ENCODE results near the gene ATP8B3.

ATP8B3 gene

DNA sequence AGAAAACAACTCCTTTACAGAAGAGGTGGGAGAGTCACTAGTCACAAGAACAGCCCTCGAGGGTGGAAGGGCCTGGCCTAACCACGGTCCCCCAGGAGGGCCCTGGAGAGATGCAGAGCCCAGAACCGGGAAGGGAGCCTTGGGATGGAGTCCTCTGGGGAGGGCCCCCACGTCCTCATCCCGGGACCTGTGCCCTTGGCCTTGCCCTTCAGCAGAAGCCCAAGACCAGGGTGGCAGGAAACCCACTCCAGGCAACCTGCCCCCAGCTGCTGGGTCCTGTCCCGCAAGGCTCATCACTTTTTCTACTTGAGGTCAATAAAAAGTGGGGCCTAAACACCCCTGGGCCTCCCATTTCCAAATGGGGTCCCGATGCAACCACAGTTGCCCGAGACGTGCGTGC, 2.3 kb upstream of the ATP8B3 start:
- TF ChIP-seq TEAD4 (IDR thresholded peaks at IDR 0.05) (no peak), EP300 (IDR thresholded peaks at IDR 0.05; ENCODE audit: borderline replicate concordance) (no peak), FOXM1 (IDR thresholded peaks at IDR 0.05; ENCODE audit: borderline replicate concordance, low read depth) (no peak), TCF12 (IDR thresholded peaks at IDR 0.05; ENCODE audit: low read depth) (no peak), CEBPB (IDR thresholded peaks at IDR 0.05) (no peak), ZBTB7A (IDR thresholded peaks at IDR 0.05; ENCODE audit: low read depth) (no peak), NFIC (IDR thresholded peaks at IDR 0.05) (no peak), RAD21 (IDR thresholded peaks at IDR 0.05; ENCODE audit: low read depth) (no peak), CREB1 (IDR thresholded peaks at IDR 0.05; ENCODE audit: low read depth) (no peak), TAF1 (IDR thresholded peaks at IDR 0.05; ENCODE audit: low read depth) (no peak), EGR1 (IDR thresholded peaks at IDR 0.05) (no peak), YY1 (IDR thresholded peaks at IDR 0.05; ENCODE audit: low read depth) (no peak)
- TF ChIP-seq, protein P1, sequence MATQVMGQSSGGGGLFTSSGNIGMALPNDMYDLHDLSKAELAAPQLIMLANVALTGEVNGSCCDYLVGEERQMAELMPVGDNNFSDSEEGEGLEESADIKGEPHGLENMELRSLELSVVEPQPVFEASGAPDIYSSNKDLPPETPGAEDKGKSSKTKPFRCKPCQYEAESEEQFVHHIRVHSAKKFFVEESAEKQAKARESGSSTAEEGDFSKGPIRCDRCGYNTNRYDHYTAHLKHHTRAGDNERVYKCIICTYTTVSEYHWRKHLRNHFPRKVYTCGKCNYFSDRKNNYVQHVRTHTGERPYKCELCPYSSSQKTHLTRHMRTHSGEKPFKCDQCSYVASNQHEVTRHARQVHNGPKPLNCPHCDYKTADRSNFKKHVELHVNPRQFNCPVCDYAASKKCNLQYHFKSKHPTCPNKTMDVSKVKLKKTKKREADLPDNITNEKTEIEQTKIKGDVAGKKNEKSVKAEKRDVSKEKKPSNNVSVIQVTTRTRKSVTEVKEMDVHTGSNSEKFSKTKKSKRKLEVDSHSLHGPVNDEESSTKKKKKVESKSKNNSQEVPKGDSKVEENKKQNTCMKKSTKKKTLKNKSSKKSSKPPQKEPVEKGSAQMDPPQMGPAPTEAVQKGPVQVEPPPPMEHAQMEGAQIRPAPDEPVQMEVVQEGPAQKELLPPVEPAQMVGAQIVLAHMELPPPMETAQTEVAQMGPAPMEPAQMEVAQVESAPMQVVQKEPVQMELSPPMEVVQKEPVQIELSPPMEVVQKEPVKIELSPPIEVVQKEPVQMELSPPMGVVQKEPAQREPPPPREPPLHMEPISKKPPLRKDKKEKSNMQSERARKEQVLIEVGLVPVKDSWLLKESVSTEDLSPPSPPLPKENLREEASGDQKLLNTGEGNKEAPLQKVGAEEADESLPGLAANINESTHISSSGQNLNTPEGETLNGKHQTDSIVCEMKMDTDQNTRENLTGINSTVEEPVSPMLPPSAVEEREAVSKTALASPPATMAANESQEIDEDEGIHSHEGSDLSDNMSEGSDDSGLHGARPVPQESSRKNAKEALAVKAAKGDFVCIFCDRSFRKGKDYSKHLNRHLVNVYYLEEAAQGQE (IDR thresholded peaks at IDR 0.05; ENCODE audit: low read depth), result no peak
- TF ChIP-seq, protein P2, sequence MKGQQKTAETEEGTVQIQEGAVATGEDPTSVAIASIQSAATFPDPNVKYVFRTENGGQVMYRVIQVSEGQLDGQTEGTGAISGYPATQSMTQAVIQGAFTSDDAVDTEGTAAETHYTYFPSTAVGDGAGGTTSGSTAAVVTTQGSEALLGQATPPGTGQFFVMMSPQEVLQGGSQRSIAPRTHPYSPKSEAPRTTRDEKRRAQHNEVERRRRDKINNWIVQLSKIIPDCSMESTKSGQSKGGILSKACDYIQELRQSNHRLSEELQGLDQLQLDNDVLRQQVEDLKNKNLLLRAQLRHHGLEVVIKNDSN (IDR thresholded peaks at IDR 0.05), result no peak
- TF ChIP-seq, protein P3, sequence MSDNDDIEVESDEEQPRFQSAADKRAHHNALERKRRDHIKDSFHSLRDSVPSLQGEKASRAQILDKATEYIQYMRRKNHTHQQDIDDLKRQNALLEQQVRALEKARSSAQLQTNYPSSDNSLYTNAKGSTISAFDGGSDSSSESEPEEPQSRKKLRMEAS (IDR thresholded peaks at IDR 0.05), result no peak

DNA sequence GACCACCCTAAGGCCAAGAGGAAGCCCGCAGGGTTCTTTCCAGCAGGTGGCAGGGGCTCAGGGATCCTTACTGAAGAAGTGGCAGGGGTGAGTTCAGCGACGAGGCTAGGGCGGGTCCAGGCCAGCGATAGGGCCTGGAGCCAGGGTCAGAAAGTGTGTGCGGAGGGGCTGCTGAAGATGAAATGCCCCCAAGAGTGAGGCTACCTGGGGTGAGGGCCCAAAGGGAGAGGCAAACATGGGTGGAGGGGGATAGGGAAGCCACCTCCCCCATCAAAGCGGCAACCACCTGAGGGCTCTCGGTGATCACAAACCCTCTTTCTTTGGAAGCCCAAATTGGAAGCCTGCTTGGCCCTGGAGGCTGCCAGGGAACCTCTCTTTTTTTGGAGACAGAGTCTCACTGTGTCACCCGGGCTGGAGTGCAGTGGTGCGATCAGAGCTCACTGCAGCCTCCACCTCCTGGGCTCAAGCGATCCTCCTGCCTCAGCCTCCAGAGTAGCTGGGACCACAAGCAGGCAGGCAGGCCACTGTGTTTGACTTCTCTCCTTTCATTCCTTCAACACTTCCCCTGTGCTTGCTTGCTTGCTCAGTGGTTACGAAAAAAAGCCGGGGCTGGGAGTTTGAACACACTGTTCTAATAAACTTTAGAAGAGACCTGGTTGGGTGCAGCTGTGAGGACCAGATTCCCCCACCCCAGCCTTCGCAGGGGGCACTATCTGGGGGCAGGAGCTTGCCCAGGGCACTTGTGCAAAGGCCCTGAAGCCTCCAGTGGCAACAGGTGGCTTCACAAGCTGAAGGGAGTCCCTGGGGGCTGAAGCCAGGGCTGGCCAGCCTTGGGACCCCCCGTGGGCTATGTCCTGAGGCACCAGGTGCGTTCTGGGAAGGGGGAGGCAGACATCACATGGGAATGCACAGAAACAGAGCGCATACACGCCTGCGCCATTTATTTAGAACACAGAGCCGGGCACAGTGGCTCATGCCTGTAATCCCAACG, 1.4 kb upstream of the ATP8B3 start:
- TF ChIP-seq TEAD4 (IDR thresholded peaks at IDR 0.05), result no peak
- TF ChIP-seq, protein P2 (IDR thresholded peaks at IDR 0.05), result no peak
- TF ChIP-seq, protein P1 (IDR thresholded peaks at IDR 0.05; ENCODE audit: low read depth), result no peak
- TF ChIP-seq TCF12 (IDR thresholded peaks at IDR 0.05; ENCODE audit: low read depth), result no peak
- no peak for TF ChIP-seq TAF1 (IDR thresholded peaks at IDR 0.05; ENCODE audit: low read depth)
- TF ChIP-seq, protein P3 (IDR thresholded peaks at IDR 0.05), result no peak
- TF ChIP-seq EP300 (IDR thresholded peaks at IDR 0.05; ENCODE audit: borderline replicate concordance), result no peak
- no peak for TF ChIP-seq YY1 (IDR thresholded peaks at IDR 0.05; ENCODE audit: low read depth)
- no peak for TF ChIP-seq CEBPB (IDR thresholded peaks at IDR 0.05)
- no peak for TF ChIP-seq RAD21 (IDR thresholded peaks at IDR 0.05; ENCODE audit: low read depth)
- TF ChIP-seq FOXM1 (IDR thresholded peaks at IDR 0.05; ENCODE audit: borderline replicate concordance, low read depth), result no peak

DNA sequence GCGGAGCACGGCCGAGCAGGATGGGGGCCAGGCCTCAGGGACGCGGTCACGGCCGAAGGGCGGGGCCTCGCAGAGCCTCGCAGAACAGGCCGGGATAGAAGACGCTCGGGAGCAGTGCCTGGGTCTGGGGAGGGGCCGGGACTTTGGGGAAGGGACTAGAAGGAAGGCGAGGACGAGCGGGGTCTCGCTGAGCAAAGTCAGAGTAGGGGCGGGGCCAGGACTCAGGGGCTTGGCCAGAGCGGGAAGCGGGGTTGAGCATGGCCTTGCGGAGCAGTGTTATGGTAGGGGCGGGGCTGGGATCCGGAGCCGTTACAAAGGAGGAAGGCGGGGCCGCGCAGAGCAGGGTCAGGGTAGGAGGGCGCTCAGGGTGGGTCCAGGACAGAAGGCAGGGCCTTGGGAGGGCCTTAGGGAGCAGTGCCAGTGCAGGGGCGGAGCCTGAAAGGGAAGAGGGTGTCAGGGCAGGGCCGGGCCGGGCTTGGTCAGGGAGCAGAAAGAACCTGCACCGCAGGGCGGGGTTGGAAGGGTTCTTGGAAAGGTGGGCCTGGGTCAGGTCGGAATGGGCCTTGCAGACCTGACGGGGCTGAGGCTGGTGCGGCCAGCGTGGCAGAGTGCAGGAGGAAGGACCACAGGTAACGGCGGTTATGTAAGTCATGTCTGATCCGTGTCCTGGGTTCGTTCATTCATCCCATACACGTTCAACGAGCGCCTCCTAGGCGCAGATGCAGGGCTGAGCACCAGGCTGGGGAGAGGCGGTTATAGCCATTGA, 533 bp upstream of the ATP8B3 start:
- TF ChIP-seq, protein P3 (IDR thresholded peaks at IDR 0.05), result peak; percentile 9; the same call in 1 of the 2 replicates
- TF ChIP-seq YY1 (IDR thresholded peaks at IDR 0.05; ENCODE audit: low read depth) (no peak), RAD21 (IDR thresholded peaks at IDR 0.05; ENCODE audit: low read depth) (peak; percentile 85)

DNA sequence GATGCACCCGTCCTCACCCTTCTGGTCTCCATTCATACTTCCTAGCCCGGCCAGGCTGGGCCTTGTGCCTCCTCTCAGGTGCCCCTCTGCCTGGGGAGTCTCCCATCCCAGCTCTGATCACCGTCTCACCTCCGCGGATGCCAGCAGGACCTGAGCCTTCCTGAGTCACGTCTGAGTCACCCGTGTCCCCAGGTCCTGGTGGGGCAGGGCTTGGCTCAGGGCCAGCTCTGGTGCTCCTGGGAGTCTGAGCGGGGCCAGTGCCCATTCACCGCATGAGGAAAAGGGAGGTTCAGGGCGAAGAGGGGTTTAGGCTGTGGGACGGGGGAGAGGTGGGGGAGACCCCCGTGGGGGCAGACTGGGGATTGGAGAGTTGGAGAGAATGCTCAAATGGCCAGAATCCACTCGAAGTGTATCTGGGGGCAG, 593 bp downstream of the ATP8B3 start:
- TF ChIP-seq FOXM1 (IDR thresholded peaks at IDR 0.05; ENCODE audit: borderline replicate concordance, low read depth) (no peak), TEAD4 (IDR thresholded peaks at IDR 0.05) (no peak), YY1 (IDR thresholded peaks at IDR 0.05; ENCODE audit: low read depth) (peak; percentile 14; the same call in 1 of the 2 replicates), EP300 (IDR thresholded peaks at IDR 0.05; ENCODE audit: borderline replicate concordance) (no peak), CREB1 (IDR thresholded peaks at IDR 0.05; ENCODE audit: low read depth) (no peak), TAF1 (IDR thresholded peaks at IDR 0.05; ENCODE audit: low read depth) (no peak), RAD21 (IDR thresholded peaks at IDR 0.05; ENCODE audit: low read depth) (no peak), ZBTB7A (IDR thresholded peaks at IDR 0.05; ENCODE audit: low read depth) (peak; percentile 87; the same call in 1 of the 2 replicates), EGR1 (IDR thresholded peaks at IDR 0.05) (no peak), NFIC (IDR thresholded peaks at IDR 0.05) (peak; percentile 92), CEBPB (IDR thresholded peaks at IDR 0.05) (no peak), TCF12 (IDR thresholded peaks at IDR 0.05; ENCODE audit: low read depth) (no peak; the same call in 1 of the 2 replicates)
- TF ChIP-seq, protein P1 (IDR thresholded peaks at IDR 0.05; ENCODE audit: low read depth), result no peak
- TF ChIP-seq, protein P3 (IDR thresholded peaks at IDR 0.05), result no peak; the same call in 1 of the 2 replicates
- TF ChIP-seq, protein P2 (IDR thresholded peaks at IDR 0.05), result no peak

Measured in Ishikawa (cell line).